GM12874 (cell line): ENCODE measurements around the gene POP7.

Experiments used
- TF ChIP-seq, protein P1 (sequence below): IDR thresholded peaks from 2 replicates; pipeline ENCODE4 v1.5.1; 2011; ENCODE audit warnings: low read depth, mild to moderate bottlenecking, control low read depth, low read length, moderate library complexity; ENCODE audit not compliant: insufficient read depth

The POP7 gene

GRCh38 chr7:100706672-100707311 lies 871 bp downstream of the POP7 start:
- TF ChIP-seq, protein P1, sequence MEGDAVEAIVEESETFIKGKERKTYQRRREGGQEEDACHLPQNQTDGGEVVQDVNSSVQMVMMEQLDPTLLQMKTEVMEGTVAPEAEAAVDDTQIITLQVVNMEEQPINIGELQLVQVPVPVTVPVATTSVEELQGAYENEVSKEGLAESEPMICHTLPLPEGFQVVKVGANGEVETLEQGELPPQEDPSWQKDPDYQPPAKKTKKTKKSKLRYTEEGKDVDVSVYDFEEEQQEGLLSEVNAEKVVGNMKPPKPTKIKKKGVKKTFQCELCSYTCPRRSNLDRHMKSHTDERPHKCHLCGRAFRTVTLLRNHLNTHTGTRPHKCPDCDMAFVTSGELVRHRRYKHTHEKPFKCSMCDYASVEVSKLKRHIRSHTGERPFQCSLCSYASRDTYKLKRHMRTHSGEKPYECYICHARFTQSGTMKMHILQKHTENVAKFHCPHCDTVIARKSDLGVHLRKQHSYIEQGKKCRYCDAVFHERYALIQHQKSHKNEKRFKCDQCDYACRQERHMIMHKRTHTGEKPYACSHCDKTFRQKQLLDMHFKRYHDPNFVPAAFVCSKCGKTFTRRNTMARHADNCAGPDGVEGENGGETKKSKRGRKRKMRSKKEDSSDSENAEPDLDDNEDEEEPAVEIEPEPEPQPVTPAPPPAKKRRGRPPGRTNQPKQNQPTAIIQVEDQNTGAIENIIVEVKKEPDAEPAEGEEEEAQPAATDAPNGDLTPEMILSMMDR, result no peak

- TF ChIP-seq, protein P1, result no peak
Measured at GRCh38 chr7:100708395-100708794, 2.5 kb downstream of the POP7 start.

DNA sequence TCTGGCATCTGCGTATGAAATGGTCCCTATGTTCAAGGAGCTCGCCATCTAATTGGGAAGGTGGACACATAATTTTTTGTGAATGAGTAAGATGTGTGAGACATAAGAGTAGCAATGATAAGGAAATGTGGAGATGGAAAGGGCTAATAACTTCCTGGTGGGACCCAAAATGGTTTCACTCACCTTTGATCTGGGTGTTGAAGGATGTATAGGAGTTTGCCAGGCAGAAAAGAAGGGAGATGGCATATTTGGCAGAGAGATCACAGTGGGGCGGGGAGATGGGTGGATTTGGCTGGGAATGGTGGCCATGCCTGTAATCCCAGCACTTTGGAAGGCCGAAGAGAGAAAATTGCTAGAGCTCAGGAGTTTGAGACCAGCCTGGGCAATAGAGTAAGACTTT lies 4.5 kb downstream of the POP7 start:
- TF ChIP-seq, protein P1, result no peak

- TF ChIP-seq, protein P1, result no peak
Measured at GRCh38 chr7:100711369-100711768, 5.4 kb downstream of the POP7 start.

DNA sequence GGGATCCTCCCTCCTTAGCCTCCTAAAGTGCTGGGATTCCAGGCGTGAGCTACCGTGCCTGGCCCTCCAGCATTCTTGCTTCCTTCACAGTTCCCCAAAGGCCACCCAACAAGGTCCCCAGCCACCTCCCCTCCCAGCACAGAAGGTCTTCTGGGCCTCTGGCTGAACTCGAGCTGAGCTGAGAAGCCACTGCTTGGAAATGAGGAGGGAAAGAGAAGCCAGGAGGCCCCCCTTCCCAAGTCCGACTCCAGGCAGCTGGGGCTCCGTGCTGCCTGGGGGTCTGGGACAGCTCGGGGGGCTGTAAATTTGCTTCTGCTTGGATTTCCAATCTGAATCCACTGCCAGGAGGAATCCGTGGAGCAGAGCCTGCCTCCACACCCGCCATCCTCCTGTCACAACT lies 8.8 kb downstream of the POP7 start:
- TF ChIP-seq, protein P1, result no peak

DNA sequence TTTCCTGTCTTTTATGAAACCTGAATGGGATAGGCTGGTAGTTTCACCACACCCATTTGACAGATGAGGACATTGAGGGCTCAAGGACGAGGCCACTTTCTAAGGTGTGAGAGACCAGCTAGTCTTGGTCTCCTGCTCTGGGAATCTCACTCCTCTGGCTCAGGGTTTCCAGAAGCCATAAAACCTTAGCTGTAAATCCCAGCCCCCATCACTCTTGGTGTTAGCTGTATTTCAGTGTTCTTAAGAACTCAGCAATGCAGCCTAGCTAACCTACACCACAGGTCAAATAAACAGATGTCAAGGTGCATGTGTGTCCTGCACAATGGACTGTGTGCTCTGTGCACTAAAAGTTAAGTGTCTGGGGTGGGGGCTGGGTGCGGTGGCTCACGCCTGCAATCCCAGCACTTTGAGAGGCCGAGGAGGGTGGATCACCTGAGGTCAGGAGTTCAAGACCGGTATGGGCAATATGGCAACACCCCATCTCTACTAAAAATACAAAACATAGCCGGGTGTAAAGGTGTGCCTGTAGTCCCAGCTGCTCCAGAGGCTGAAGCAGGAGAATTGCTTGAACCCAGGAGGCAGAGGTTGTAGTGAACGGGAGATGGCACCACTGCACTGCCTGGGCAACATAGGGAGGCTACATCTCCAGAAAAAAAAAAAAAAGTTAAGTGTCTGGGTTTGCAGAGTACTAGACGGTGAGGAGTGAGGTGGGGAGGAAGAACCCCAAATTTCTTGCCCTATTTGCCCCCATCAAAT lies 13.8 kb downstream of the POP7 start:
- TF ChIP-seq, protein P1, result no peak

DNA sequence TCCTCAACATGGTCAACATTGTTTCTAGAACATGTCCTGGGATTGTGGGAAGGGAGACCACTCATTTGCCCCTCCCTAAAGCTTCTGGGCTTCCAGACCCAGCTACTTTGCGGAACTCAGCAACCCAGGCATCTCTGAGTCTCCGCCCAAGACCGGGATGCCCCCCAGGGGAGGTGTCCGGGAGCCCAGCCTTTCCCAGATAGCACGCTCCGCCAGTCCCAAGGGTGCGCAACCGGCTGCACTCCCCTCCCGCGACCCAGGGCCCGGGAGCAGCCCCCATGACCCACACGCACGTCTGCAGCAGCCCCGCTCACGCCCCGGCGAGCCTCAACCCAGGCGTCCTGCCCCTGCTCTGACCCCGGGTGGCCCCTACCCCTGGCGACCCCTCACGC lies 14.4 kb downstream of the POP7 start, which contains the start of gene EPO:
Gene EPO, plus strand, starts transcription at position 190 of the 392 bp plus-strand sequence. CDS start 513 bp downstream, outside the sequence.
- TF ChIP-seq, protein P1, result no peak
